GM19239 (cell line): Measurements from ENCODE around the gene CSMD2.
A peak's percentile ranks its signal among the peaks of the same experiment; 100 is the strongest.
"Not testable (repeated sequence)": the region's sequence is repeated elsewhere in the genome, so short reads cannot be mapped to it uniquely, and the experiment has no call there.

ENCODE experiments used
- DNase-seq: peaks from one replicate; pipeline ENCODE4 v3.0.0; 2011; ENCODE audit warnings: low spot score; ENCODE audit not compliant: insufficient read length
- FAIRE-seq: peaks from 2 replicates; lab custom pipeline; 2011; peaks lifted over from hg19 to GRCh38; lab: Jason Lieb, UNC

The CSMD2 gene

GRCh38 chr1:34018285-34018684, 146.7 kb downstream of the CSMD2 start:
- FAIRE-seq, result no peak
- DNase-seq, result no peak

DNA sequence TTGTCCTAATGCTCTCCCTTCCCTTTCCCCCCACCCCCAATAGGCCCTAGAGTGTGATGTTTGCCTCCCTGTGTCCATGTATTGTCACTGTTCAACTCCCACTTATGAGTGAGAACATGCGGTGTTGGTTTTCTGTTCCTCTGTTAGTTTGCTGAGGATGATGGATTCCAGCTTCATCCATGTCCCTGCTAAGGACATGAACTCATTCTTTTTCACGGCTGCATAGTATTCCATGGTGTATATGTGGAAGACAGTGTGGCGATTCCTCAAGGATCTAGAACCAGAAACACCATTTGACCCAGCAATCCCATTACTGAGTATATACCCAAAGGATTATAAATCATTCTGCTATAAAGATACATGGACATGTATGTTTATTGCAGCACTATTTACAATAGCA, 148.7 kb downstream of the CSMD2 start:
- FAIRE-seq, result not testable (repeated sequence)

DNA sequence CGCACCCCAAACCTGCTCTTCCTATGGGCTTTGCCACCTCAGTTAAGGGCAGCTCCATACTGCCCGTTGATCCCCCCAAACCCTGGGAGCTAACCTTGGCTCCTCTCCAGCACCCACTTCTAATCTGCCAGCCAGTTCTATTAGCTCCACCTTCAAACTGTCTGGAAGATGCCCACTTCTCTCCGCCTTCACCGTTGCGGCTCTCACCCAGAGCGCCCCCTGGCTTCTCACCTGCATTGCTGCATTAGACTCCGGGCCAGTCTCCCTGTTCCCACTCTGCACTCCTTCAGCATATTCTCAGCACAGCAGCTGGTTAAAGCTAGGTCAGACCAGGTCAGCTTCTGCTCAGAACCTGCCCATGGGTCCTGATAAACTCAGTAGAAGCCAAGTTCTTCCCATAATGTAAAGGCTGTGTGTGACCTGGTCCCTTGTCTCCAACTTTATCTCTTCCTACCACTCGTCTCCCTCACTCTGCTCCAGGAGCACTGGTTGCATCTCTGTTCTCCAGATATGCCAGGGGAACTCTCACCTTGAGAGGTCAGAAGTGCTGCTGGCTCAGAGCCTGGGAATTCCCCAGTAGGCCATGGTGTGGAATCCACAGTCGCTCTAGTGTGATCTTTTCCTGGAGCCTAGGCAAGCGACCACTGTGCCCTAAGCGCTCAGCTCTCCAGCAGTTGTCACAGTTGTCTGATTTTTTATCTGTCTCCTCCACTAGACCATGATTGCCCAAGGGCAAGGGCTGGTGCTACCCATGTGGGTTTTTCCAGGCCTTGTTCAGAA, 150.9 kb downstream of the CSMD2 start:
- FAIRE-seq, result peak; percentile 14

More for the DNA sequence above, 148.7 kb downstream of the CSMD2 start:
- not testable (repeated sequence) for DNase-seq

DNA sequence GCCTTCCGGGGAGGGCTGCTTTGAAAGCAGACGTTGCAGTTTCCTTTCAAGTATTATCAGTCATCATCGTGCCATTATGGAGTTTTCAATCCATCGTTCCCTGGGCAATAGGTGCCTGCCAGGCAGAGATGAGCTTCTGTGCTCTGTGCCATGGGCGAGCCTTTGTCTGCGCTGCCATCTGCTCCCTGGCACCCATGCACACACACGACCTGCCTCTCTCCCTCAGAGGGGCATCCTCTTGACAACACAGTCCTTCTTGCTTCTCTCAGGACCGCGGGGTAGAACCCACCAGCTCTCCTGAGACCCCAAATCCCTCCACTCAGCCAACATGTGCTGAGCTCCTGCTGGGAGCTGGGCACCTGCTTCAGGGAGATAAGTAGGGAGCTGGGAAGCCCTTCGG, 151.9 kb downstream of the CSMD2 start:
- DNase-seq (no peak), FAIRE-seq (no peak)

More for the DNA sequence above, 150.9 kb downstream of the CSMD2 start:
- DNase-seq, result peak; percentile 37

DNA sequence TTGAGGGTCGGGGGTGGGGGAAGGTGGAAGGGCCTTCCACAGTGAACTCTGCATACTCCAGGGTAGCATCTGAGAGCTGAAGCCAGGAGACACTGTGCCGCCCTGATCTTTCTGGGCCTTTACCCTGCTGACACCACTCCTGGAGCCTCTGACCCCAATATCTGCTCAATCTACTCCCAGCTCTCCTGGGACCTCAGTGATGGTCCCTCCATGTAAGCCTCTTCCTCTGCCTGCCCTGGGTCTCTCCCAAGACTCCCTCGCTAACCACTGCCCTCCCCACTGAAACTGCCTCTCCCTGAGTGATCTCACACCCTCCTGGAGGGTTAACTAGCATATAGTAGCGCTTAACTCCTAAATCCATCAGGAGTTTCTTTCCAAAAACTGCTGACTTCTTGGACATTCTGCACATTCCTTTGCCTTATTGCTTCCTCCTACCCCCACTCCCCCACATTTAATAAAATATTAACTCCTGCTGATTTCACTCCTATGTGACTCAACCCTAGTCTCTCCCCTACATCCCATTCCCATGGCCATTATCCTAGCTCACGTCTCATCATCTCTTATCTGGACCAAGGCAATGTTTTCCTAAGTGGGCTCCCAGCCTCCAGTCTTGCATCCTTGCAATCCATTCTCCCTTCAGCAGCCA, 155.6 kb downstream of the CSMD2 start:
- DNase-seq (no peak), FAIRE-seq (no peak)

GRCh38 chr1:34007760-34008159, 157.3 kb downstream of the CSMD2 start:
- FAIRE-seq, result no peak
- no peak for DNase-seq

- no peak for DNase-seq
- FAIRE-seq, result no peak
These were observed 159.7 kb downstream of the CSMD2 start for GRCh38 chr1:34005309-34005708.

- no peak for FAIRE-seq
These were observed 162.2 kb downstream of the CSMD2 start for GRCh38 chr1:34002810-34003209.

DNA sequence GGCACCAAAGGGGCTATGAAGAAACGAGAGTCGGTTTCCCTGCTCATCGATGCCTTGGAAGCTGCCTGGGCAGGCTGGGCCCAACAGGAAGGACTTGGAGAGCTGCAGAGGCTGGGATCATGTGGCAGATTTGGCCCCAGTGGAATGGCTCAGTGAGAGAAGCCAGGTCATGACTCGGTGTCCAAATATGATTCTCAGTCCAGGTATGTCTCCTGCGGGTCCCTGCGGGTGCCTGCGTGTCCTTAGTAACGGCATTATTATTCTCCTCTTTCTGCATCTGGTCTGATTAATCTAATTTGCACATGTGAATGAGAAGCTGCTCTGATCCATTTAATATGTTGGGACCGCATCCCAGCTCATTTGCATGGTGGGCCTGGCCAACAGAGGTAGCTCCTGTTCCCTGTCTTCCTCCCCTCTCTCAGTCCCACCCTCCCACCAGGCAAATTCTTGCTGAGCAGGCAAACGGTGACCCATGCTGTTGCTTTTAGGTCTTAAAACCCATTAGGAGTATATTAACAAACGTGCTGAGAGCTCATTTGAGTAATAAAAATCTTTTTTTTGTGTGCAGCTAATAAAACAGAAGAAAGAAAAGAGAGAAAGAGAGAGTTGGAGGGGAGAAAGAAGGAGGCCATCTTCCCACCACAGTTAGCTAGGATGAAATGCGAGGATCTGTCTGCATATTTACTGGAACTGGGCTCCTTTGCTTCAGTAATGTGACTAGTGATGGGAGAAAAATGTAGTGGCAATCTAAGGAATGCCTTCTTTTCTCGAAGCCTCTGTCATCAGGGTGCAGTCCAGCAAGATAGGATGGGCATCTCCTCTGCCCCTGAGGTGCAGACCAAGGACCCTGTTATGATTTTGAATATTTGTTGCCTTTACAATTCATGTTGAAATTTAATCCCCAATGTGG, 167.6 kb downstream of the CSMD2 start:
- no peak for FAIRE-seq

More at GRCh38 chr1:34002810-34003209, 162.2 kb downstream of the CSMD2 start:
- DNase-seq, result no peak

GRCh38 chr1:33996281-33996680, 168.7 kb downstream of the CSMD2 start:
- FAIRE-seq (no peak), DNase-seq (no peak)

More for the DNA sequence above, 167.6 kb downstream of the CSMD2 start:
- no peak for DNase-seq

DNA sequence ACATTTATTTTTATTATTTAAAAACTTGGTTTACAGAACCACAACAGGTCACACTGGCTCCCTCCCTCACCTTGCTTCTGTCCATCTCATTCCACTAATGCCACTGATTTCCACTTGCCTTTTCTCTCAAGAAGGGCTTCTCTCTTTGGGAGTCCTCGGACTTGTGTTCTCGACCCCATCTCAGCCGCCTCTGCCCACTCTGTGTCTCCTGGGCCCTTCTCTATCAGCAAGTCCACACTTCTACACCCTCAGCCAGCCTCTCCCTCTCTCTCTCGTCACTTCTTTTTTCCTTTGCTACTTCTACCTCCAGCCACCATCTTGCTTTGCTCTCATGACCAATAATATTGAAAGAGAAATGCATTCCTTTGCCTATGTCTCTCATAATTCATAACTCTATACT, 171.7 kb downstream of the CSMD2 start:
- DNase-seq, result no peak
- FAIRE-seq, result no peak

- FAIRE-seq, result no peak
- DNase-seq, result no peak
These were observed 174.7 kb downstream of the CSMD2 start for GRCh38 chr1:33990281-33990680.

- FAIRE-seq (no peak), DNase-seq (no peak)
These were observed 176.9 kb downstream of the CSMD2 start for GRCh38 chr1:33988161-33988560.

GRCh38 chr1:33986390-33987095, 178.5 kb downstream of the CSMD2 start:
- DNase-seq (no peak), FAIRE-seq (no peak)

- no peak for FAIRE-seq
- DNase-seq, result no peak
These were observed 179.4 kb downstream of the CSMD2 start for GRCh38 chr1:33985656-33986055.

DNA sequence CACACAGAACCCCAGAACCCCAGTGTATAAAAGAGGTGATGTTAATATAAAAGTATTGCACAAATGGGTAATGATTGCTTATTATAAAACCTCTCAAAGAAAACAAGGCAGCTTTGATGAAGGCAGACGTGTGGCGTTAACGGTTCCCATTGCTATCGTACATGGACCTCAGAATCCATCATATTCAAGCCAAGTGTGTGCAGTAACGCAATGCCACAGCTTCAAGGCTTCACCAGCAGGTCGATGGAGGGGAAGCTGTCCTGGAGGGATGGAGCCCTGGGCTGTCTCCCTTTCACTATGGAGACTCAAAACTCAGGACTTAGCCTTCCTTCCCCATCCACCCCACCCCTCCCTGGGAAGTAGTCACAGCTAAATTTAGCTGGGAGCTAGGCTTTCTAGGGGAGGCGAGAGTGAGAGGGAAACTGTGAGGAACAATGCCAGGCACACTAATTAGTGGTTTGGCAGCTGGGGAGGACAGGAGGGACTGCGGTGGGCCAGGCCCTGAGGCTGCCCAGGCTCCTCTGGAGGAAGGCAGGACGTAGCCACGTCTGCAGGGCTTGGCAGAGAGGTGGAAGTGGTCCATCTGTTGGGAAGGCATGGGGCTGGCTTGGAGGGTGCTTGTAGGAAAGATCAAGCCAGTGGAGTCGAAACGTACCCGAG, 180.0 kb downstream of the CSMD2 start:
- FAIRE-seq (no peak), DNase-seq (no peak)

DNA sequence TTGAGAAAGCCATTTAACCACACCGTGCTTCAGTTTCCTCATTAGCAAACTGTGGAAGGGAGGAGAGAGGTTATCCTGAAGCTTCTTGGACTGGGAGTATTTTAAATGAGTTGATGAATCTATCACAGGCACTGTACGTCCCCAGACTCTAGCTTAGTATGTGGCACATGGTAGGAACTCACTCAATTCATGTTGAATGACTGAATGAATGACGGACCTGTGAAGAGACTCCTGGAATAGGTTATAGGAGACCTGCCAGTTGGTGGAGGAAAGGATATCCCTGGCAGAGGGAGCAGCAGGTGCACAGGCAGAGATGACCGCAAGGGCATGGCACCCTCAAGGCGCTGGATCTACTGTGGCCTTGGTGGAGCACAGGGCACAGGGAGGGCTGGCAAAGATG, 182.6 kb downstream of the CSMD2 start:
- no peak for FAIRE-seq

GRCh38 chr1:33979341-33979740, 185.7 kb downstream of the CSMD2 start:
- FAIRE-seq (no peak), DNase-seq (no peak)

More for the DNA sequence above, 182.6 kb downstream of the CSMD2 start:
- no peak for DNase-seq

GRCh38 chr1:33975961-33976360, 189.1 kb downstream of the CSMD2 start:
- DNase-seq (no peak), FAIRE-seq (no peak)
